ENCODE results near the gene FADS1. TPM values are rescaled to one million over a fixed set of nuclear protein-coding genes. Genes with fewer than 3 reads are reported as not detected.

FADS1 gene
- total RNA-seq, 4 donors from 2014 or later, result 15.8 to 115 (median 29.4) TPM

DNA sequence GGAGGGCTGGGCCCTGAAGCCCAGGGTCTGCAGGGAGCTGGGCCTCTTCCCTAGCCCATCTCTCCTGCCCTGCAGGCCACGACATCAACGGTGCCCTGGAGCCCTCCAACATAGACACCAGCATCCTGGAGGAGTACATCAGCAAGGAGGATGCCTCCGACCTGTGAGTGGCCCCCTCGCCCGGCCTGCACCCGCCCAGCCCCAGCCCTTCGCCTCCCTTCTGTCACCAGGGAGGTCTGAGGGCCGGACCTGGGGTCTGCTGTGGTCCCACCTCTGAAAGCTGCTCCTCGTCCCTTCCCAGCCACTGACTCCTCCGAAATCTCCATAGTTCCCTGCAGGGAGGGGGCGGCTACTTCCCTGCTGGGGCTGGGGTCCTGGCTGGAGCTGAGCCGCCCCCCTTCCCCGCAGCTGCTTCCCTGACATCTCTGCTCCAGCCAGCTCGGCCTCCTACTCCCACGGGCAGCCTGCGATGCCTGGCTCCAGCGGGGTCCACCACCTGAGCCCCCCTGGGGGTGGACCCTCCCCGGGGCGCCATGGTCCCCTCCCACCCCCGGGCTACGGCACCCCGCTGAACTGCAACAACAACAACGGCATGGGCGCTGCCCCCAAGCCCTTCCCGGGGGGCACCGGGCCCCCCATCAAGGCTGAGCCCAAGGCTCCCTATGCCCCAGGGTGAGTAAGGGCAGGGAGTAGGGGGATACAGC, 51.1 kb downstream of the FADS1 start:
- TF ChIP-seq, protein P1, sequence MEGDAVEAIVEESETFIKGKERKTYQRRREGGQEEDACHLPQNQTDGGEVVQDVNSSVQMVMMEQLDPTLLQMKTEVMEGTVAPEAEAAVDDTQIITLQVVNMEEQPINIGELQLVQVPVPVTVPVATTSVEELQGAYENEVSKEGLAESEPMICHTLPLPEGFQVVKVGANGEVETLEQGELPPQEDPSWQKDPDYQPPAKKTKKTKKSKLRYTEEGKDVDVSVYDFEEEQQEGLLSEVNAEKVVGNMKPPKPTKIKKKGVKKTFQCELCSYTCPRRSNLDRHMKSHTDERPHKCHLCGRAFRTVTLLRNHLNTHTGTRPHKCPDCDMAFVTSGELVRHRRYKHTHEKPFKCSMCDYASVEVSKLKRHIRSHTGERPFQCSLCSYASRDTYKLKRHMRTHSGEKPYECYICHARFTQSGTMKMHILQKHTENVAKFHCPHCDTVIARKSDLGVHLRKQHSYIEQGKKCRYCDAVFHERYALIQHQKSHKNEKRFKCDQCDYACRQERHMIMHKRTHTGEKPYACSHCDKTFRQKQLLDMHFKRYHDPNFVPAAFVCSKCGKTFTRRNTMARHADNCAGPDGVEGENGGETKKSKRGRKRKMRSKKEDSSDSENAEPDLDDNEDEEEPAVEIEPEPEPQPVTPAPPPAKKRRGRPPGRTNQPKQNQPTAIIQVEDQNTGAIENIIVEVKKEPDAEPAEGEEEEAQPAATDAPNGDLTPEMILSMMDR (IDR thresholded peaks at IDR 0.05; ENCODE audit: low read depth), result no peak

DNA sequence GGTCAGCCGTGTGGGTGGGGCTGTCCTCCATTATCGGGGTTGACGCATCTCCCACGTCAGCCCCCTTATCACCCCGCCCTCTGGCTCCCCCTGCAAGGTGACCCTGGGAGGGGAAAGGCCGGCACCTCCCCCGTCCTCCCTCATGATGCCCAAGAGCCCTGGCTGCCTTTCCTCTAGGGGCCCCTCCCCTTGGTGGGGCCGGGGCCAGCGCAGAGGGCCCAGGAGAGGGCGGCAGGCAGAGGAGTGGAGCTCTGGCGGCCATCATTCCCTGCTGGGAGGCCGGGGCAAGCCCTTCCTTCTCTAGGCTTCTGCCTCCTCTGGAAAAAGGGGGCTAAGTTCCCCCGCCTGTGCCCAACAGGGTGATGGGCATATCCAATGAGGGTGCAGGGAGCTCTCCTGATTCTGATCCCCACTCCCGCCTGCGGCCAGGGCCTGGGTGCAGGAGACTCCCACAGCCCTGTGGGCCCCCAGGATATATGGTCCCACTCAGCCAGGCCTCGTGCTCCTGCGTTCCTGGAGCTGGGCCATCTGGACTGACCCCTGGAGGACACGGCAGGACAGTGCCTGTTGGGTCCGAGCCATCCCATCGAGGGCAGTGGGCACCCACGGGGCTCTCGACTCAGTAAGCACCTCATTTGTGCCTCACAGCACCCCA, 52.1 kb downstream of the FADS1 start:
- TF ChIP-seq, protein P1 (IDR thresholded peaks at IDR 0.05; ENCODE audit: low read depth), result no peak

DNA sequence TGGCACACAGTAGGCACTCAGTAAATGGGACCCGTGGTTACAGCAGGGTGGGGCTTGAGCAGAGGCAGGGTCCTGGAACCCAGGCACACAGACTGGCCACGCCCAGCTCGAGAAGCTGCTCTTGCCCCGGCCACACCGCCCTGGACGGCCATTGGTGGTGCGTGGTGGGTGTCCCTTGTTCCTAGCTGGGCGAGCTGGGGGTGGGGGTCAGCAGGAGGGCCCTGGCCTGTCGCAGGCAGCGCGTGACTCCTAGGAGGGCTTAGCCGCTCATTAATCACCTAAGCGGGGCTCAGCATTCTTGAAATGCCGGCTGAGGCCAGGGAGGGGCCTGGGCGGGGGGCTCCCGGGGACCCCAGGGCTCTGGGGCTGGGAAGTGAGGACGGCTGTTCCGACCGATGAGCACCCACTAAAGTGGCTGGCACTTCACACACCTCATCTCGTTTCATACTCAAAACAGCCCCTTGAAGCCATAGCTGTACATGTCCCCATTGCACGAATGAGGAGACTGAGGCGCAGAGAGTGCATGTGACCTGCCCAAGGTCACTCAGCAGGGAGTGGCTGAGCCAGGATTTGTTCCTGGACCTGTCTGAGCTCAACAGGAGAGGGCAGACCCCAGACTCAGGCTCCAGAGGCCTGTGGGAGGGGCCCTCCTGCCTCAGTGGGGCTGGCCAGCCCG, 52.7 kb downstream of the FADS1 start:
- TF ChIP-seq, protein P1 (IDR thresholded peaks at IDR 0.05; ENCODE audit: low read depth), result no peak

DNA sequence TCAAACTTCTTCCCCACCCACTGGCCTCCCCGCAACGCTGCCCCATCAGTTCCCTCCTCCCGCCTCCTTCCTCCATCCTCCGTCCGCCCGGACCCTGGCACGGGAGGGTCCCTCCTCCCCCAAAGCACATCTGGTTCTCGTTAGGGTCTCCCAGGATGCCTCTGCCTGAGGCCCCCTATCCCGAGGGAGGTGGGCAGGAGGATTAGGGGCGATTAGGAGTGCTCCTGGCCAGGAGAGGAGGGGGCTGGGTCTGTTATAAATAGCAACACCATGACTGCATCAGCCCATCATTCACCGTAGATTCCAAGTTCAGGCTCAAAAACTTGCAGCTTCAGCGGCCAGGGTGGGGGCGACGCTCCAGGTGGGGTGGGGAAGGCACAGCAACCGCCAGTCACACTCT, 54.0 kb downstream of the FADS1 start:
- TF ChIP-seq, protein P1 (IDR thresholded peaks at IDR 0.05; ENCODE audit: low read depth), result no peak

DNA sequence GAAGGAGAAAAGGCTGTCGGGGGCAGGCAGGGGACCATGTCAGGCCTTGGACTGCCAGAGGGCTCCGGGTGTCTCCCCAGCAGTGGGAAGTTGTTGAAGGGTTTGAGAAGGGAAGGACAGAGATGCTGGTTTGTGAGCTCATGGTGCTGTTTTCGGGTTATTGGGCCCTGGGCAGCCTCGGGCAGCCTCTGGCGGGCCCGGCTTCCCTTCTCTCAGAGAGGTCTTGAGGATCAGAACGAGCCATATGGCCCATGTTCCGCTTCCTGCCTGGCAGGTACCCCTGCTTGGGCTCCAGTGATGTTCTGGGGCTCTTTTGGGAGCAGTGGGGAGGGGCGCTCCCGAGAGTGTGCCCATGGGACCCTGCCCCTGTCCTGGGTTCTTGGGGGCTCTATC, 54.6 kb downstream of the FADS1 start:
- TF ChIP-seq, protein P1 (IDR thresholded peaks at IDR 0.05; ENCODE audit: low read depth), result no peak

DNA sequence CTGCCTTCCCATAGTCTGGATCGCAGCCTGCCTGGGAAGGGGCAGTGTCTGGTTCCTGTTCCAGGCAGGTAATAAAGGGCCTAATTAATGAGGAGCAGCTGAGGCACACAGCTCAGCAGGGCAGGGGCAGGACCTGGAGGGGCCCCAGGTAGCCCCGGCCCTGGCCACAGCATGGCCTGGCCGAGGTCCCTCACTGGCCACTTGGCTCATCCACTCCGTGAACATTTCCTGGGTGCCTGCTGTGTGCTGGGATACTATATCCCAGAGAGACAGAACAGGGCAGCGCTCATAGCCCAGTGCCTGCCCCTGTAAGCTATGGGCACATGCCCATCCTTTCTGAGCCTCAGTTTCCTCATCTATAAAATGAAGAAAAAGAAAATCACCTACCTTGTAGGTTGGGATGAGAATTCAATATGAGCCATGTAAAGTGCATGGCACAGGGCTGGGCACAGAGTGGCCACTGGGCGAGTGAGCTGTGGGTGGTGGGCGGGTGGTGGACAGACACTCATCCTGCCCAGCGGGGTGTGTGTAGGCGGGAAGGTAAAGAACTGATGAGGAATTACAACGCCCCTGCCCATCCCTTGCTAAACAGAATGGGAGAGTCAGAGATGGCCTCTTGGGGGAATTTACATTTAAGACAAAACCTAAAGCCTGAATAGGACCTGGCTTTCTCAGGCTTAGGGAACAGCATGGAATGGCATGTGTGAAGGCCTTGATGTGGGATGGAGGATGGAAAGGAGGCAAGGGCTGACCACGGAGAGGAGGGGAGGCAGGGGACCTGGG, 55.2 kb downstream of the FADS1 start:
- TF ChIP-seq, protein P1 (IDR thresholded peaks at IDR 0.05; ENCODE audit: low read depth), result no peak

All from subcutaneous adipose tissue (tissue), 4 donors.